AG09319 (cell line): Measurements from ENCODE around the gene SEPTIN10.
"Not testable (repeated sequence)": the region's sequence is repeated elsewhere in the genome, so short reads cannot be mapped to it uniquely, and the experiment has no call there.

ENCODE experiments used
- DNase-seq: peaks from one replicate; pipeline ENCODE4 v3.0.0-alpha.2; 2010; ENCODE audit warnings: low read depth; ENCODE audit errors: extremely low read depth
- TF ChIP-seq, protein P1 (sequence below): IDR thresholded peaks from 2 replicates; pipeline ENCODE4 v1.5.1; 2011; ENCODE audit warnings: low read depth, mild to moderate bottlenecking, inconsistent platforms, low read length, moderate library complexity

Gene SEPTIN10

DNA sequence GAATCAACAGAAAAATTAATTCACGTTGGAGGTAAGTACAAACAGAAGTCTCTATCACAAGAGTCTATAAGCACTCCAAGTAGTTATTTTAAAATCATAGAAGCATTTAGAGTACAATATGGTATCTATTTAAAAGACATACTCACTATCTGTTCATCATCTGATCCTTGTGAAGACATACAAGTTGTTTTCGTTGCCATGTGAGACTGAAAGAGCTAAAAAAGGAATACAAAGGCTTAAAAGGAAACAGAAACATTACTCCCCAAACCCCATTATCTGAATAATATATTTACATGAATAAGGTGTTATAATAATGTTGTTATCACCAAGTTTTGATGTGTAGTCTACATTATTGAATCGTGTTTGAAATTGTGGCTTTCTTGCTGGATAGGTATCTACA is 20.9 kb downstream of the SEPTIN10 start:
- DNase-seq: no peak
- TF ChIP-seq, protein P1, sequence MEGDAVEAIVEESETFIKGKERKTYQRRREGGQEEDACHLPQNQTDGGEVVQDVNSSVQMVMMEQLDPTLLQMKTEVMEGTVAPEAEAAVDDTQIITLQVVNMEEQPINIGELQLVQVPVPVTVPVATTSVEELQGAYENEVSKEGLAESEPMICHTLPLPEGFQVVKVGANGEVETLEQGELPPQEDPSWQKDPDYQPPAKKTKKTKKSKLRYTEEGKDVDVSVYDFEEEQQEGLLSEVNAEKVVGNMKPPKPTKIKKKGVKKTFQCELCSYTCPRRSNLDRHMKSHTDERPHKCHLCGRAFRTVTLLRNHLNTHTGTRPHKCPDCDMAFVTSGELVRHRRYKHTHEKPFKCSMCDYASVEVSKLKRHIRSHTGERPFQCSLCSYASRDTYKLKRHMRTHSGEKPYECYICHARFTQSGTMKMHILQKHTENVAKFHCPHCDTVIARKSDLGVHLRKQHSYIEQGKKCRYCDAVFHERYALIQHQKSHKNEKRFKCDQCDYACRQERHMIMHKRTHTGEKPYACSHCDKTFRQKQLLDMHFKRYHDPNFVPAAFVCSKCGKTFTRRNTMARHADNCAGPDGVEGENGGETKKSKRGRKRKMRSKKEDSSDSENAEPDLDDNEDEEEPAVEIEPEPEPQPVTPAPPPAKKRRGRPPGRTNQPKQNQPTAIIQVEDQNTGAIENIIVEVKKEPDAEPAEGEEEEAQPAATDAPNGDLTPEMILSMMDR: no peak

DNA sequence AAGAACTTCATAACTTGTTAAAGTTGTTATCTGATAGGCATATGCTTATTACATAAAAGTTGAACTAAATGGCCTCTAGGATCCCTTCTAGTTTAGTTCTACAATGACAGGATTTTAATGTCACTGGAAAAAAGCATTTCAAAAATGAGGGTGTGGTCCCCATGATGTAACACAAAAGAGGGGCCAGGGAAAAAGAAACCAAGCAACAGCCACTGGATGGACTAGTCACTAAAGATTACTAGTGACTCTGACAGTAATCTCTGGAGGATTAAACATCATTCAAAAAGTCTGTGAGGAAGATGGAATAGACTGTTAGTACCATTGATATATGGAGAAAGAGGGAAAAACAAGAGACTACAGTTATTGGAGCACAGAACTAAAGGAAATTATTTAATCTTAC is 22.6 kb downstream of the SEPTIN10 start:
- TF ChIP-seq, protein P1: no peak
- DNase-seq: no peak

DNA sequence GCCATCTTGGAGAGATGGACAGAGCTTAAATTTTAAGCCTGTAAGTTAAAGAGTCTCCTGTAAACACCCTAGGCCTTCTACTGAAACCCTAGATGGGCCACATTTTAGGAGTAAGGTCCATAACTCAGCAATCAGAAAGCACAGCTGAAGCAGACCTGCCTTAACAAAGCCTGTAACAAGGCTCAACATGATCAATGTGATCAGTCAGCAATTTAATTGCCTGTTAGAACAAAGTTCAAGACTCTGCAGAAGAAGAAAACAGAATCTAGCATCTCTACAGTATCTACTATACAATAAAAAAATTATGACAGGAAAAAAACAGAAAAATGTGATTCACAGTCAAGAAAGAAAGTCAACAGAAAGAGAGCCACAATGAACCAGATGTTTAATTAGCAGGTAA is 27.1 kb downstream of the SEPTIN10 start:
- DNase-seq: no peak
- TF ChIP-seq, protein P1: no peak

DNA sequence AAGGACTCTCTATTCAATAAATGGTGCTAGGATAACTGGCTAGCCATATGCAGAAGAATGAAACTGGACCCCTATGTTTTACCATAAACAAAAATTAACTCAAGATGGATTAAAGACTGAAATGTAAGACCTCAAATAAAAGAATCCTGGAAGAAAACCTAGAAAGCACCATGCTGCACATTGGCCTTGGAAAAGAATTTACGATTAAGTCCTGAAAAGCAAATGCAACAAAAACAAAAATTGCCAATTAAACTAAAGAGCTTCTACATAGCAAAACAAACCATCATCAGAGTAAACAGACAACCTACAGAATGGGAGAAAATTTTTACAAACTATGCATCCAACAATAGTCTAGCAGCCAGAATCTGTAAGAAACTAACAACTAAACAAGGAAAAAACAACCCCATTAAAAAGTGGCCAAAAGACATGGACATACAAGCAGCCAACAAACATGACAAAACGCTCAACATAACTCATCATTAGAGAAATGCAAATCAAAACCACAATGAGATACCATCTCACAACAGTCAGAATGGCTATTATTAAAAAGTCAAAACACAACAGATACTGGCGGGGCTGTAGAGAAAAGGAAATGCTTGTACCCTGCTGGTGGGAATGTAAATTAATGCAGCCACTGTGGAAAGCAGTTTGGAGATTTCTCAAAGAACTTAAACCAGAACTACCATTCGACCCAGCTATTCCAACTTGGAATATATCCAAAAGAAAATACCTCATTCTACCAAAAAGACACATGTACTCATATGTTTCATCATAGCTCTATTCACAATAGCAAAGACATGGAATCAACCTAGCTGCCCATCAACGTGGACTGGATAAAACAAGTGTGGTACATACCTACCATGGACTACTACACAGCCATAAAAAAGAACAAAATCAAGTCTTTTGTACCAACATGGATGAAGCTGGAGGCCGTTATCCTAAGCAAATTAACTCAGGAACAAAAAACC is 30.6 kb downstream of the SEPTIN10 start:
- TF ChIP-seq, protein P1: no peak
- DNase-seq: no peak

DNA sequence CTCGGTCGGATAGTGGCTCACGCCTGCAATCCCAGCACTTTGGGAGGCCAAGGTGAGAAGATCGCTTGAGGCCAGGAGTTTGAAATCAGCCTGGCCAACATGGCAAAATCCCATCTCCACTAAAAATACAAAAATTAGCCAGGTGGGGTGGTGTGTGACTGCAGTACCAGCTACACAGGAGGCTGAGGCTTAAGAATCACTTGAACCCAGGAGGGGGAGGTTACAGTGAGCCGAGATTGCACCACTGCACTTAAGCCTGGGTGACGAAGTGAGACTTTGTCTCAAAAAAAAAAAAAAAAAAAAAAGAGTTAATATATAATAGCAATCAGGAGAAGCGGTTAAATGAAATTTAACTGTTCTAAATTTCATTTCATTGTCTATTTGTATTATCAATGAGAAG is 36.1 kb downstream of the SEPTIN10 start:
- not testable (repeated sequence) for DNase-seq

DNA sequence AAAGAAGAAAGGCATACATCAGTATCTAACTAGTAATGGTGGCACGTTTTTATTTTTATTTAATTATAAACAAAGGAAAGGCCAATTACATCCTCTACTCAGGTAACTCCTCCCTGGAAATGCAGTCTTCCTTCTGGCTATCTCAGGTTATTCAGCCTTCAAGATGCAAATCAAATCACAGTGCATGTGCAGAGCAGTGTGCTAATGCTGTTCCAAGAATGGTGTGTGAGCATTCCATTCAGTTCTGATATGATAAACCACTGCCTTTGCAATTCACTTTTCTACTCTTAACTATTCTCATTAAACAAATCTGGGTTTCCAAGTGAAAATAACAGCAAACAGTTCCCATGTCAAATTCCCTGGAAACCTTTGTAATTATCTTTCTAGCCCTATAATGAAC is 38.4 kb downstream of the SEPTIN10 start:
- DNase-seq: no peak
- TF ChIP-seq, protein P1: no peak

DNA sequence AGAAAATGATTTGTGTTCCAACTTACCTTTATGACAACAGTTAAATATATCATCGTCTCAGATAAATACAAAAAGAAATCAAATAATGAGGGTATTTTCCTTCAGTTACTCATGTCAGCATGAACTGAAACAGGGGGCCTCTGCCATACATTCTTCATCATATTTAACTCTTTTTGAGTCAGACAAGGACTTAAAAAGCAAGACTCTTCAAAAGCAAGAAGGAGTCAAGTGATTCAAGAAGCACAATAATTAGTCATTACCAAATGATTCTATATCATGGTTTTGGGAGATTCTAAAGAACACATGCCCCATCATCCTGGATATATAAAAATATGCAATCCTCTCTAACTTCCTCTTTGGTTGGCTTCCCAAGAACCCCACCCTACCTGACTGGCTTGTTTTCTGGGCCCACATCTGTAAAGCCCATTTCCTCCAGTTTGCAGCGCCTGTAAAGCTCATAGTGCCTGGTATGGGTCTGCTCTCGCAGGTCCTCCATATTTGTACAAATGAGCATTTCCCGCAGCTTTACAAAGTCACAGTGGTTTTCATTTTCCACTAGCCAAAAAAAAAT is 49.7 kb downstream of the SEPTIN10 start:
- DNase-seq: no peak
- TF ChIP-seq, protein P1: no peak

DNA sequence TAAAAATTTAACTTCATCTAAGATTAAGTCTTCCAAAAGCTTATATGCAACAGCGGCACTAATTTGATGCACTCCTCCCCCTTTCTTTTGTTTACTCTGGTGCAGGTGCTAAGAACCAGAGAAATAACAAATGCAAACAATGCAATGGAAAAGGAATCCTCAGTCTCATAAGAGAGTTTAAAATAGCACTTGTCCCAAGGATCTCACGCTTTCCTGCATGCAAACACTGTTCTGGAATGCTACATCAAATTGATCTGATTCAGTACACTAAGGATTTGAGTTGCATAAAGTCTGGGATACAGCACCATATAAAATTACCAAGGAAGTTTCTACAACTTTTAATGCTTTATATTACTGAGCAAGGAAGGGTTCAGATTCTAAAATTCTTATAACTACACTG is 50.5 kb downstream of the SEPTIN10 start:
- TF ChIP-seq, protein P1: no peak
- no peak for DNase-seq
